ENCODE measurements around the gene SUFU. TPM values are rescaled to one million over a fixed set of nuclear protein-coding genes. Genes with fewer than 3 reads are reported as not detected.
A peak's percentile ranks its signal among the peaks of the same experiment; 100 is the strongest.

SUFU gene
- total and polyA plus RNA-seq, 2 of the 8 experiments (the other 6 are each of a cell fraction or from before 2014, with no cell fraction given), result 7.0 to 10.8 TPM

GRCh38 chr10:102674566-102674965 is 170.8 kb downstream of the SUFU start:
- WGBS, 2 experiments (ENCODE audit: extremely low coverage in 1 of 2, insufficient coverage in 1 of 2, insufficient read length in 1 of 2, insufficient replicate concordance in 2 of 2, low coverage in 1 of 2, low lambda C conversion rate in 2 of 2, missing lambda C conversion rate in 1 of 2), result 48% methylated on average over 2 of the region's 2 CpGs; no CpG with 5 or more reads in 1 of the 2 experiments
- no peak overlapping the region for H2AK5ac ChIP-seq (ENCODE audit: low read depth, low read length)
- H2BK12ac ChIP-seq (ENCODE audit: low read depth, low read length), result no peak overlapping the region
- no peaks in the 10 kb centered on the region for H3K79me2 ChIP-seq (ENCODE audit: control insufficient read depth in 1 of 2, insufficient read depth in 2 of 2, low read length in 2 of 2)
- no peak overlapping the region for H3K9ac ChIP-seq (replicated peaks in 1 of 4; ENCODE audit: extremely low read depth in 1 of 4, low read depth in 3 of 4, low read length in 3 of 4)
- no peak overlapping the region for H3K56ac ChIP-seq (replicated peaks; ENCODE audit: insufficient read length, low read depth, low read length)
- no peak overlapping the region for H2BK5ac ChIP-seq (ENCODE audit: low read depth, low read length)
- no peak for DNase-seq (ENCODE audit: low read depth in 1 of 2, low spot score in 2 of 2)
- H3K4me3 ChIP-seq (ENCODE audit: extremely low read depth in 1 of 4, insufficient read depth in 2 of 4, low read depth in 3 of 4, low read length in 4 of 4), result peak overlapping the region in 1 of 4 experiments; percentile 35; a peak in 1 of 8 replicates
- H3K14ac ChIP-seq (ENCODE audit: insufficient read length), result no peak overlapping the region
- no peak overlapping the region for H4K8ac ChIP-seq (ENCODE audit: extremely low read depth, insufficient read depth, low read length)
- peak overlapping the region; percentile 59 to 64 for H3K4me2 ChIP-seq (ENCODE audit: insufficient read depth in 1 of 2, low read depth in 2 of 2, low read length in 2 of 2)
- no peak for FAIRE-seq
- H3K4me1 ChIP-seq (replicated peaks in 1 of 4; ENCODE audit: control insufficient read depth in 3 of 4, insufficient read depth in 4 of 4, low read length in 3 of 4), result peaks cover 38 to 64% (median 40%) of the 10 kb centered on the region in 4 experiments
- no peak overlapping the region for H2BK20ac ChIP-seq (ENCODE audit: low read length)
- no peaks in the 10 kb centered on the region for H4K20me1 ChIP-seq (replicated peaks in 1 of 2; ENCODE audit: control insufficient read depth in 1 of 2, insufficient read depth in 2 of 2, low read length in 2 of 2)
- 0 out of 2 replicates have a peak overlapping the region, but pooled peaks have one; percentile 9 for H3K18ac ChIP-seq (ENCODE audit: extremely low read depth, low read length)
- CTCF ChIA-PET (ENCODE audit: partially characterized antibody), result interaction anchor here (0.6 to 13.0 kb wide), 12 partner anchors 8 to 251 kb away, joined by 3 to 102 read pairs (median 8); partner anchors contain the start of genes ARL3, SFXN2 and TRIM8
- H3K36me3 ChIP-seq (ENCODE audit: control insufficient read depth in 2 of 4, insufficient read depth in 4 of 4, low read length in 3 of 4), result no peaks in the 10 kb centered on the region
- no peak overlapping the region for H4K91ac ChIP-seq (replicated peaks; ENCODE audit: insufficient read length, low read length)
- no peaks in the 10 kb centered on the region for H3K79me1 ChIP-seq (ENCODE audit: low read depth, low read length)
- no peak overlapping the region for H2BK15ac ChIP-seq (ENCODE audit: low read length)
- no peak overlapping the region for H3K23ac ChIP-seq (ENCODE audit: insufficient read length)
- no peaks in the 10 kb centered on the region for H3K27me3 ChIP-seq (replicated peaks in 1 of 4; ENCODE audit: control insufficient read depth in 3 of 4, extremely low read depth in 1 of 4, insufficient read depth in 3 of 4, low read length in 3 of 4)
- POLR2A ChIA-PET (ENCODE audit: partially characterized antibody), result interaction anchor here (0.7 to 4.2 kb wide), 6 partner anchors 8 to 40 kb away, joined by 3 to 22 read pairs (median 8); partner anchors contain the start of genes ARL3 and SFXN2
- H3K23me2 ChIP-seq (ENCODE audit: low read depth, low read length), result no peaks in the 10 kb centered on the region
- H4K5ac ChIP-seq (ENCODE audit: insufficient read length, low read depth, low read length), result no peak overlapping the region
- no peak overlapping the region for H3K27ac ChIP-seq (ENCODE audit: low read depth, low read length)
- H3K9me3 ChIP-seq (ENCODE audit: insufficient read depth in 2 of 2, low read depth in 1 of 2, low read length in 1 of 2), result no peaks in the 10 kb centered on the region
- H2AFZ ChIP-seq (ENCODE audit: low read length), result no peak overlapping the region
- H2BK120ac ChIP-seq (replicated peaks; ENCODE audit: low read depth, low read length), result no peak overlapping the region
- no peak overlapping the region for H3K4ac ChIP-seq (replicated peaks; ENCODE audit: insufficient read length, low read depth, low read length)
- TF ChIP-seq PHF8 (conservative IDR thresholded peaks at IDR 0.05; ENCODE audit: low read depth, low read length), result no peak

Measured in H1 (cell line).